D721Med (cell line): Measurements from ENCODE around the gene HOXA5.

Experiments
- DNase-seq: peaks from one replicate; pipeline ENCODE4 v3.0.0; 2011; ENCODE audit warnings: low spot score; ENCODE audit not compliant: insufficient read length
- FAIRE-seq: peaks from 2 replicates; lab custom pipeline; 2011; peaks lifted over from hg19 to GRCh38; lab: Jason Lieb, UNC
- TF ChIP-seq, protein P1 (sequence below): IDR thresholded peaks from 2 replicates; pipeline ENCODE4 v1.5.1; 2012; ENCODE audit warnings: mild to moderate bottlenecking, control low read depth; ENCODE audit not compliant: insufficient read depth; ENCODE audit errors: missing control alignments

HOXA5 gene

DNA sequence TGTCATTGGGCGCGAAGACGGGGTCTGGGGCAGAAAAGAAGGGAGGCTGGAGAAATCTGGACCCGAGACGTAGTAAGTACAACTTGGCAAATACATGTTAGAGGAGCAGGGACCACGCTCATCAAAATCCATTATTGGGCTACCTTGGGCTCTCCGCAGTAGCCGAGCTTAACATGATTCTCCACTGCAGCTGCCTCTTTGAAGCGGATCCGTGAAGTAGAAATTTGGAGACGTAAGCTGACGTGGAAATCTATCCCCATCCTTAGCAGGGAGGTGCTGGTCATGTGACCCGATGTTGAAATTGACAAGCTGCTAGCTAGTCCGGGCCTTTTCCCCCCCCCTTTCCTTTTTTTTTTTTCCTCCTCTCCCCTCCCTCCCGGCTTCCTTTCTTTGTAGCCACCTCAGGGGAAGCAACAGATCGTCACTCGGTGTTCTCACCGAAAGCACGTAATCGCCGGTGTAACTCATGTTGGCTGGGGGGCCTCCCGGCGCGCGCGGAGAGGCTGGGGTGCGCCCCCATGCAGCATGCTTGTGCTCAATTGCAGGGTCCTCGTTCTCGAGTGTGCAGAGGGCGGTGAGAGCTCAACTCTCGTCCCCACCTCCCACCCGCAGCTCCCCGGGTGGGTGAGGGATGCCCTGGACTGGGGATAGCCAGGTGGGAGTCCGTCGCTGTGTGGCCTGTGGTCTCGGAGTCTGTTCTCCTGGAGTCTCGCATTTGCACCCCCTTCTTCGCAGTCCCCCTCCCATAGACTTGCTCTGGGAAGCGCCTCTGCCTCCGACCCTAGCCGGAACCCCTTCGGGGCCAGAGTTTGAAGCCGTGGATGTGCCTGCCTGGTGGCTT, 41.8 kb upstream of the HOXA5 start, which contains the start of gene HOXA11:
Gene HOXA11 (minus strand): TSS at position 220 of the 841 bp plus-strand sequence. CDS start 88 bp downstream, at position 132.
- DNase-seq: no peak
- TF ChIP-seq, protein P1, sequence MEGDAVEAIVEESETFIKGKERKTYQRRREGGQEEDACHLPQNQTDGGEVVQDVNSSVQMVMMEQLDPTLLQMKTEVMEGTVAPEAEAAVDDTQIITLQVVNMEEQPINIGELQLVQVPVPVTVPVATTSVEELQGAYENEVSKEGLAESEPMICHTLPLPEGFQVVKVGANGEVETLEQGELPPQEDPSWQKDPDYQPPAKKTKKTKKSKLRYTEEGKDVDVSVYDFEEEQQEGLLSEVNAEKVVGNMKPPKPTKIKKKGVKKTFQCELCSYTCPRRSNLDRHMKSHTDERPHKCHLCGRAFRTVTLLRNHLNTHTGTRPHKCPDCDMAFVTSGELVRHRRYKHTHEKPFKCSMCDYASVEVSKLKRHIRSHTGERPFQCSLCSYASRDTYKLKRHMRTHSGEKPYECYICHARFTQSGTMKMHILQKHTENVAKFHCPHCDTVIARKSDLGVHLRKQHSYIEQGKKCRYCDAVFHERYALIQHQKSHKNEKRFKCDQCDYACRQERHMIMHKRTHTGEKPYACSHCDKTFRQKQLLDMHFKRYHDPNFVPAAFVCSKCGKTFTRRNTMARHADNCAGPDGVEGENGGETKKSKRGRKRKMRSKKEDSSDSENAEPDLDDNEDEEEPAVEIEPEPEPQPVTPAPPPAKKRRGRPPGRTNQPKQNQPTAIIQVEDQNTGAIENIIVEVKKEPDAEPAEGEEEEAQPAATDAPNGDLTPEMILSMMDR: no peak
- FAIRE-seq: no peak

DNA sequence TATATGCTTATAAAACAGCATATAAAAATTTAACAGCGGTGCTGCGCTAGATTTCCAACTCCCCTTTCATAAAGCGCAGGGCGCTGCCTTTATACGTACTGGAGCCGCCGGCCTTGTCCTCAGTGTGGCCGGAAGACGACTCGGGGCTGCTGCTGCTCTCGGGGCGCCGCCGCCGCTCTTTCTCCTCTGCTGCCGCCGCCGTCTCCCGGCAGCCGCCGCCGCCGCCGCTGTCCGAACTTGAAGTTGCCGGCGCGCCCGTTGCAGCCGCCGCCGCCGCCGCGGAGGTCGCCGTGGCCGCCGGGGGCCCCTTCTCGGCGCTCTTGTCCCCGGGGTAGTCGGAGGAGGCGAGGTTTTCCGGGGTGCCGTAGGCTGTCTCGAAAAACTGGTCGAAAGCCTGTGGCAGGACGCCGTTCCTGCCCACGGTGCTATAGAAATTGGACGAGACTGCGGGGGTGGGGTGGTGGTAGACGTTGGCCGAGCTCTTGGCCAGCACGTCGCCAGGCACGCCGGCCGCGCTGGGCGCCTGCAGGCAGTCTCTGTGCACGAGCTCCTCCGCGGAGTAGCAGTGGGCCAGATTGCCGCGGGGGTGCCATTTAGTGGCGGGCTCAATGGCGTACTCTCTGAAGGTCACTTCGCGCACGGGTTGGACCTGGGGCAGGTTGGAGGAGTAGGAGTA, 41.0 kb upstream of the HOXA5 start:
- DNase-seq: no peak
- FAIRE-seq: no peak
- TF ChIP-seq, protein P1: no peak

DNA sequence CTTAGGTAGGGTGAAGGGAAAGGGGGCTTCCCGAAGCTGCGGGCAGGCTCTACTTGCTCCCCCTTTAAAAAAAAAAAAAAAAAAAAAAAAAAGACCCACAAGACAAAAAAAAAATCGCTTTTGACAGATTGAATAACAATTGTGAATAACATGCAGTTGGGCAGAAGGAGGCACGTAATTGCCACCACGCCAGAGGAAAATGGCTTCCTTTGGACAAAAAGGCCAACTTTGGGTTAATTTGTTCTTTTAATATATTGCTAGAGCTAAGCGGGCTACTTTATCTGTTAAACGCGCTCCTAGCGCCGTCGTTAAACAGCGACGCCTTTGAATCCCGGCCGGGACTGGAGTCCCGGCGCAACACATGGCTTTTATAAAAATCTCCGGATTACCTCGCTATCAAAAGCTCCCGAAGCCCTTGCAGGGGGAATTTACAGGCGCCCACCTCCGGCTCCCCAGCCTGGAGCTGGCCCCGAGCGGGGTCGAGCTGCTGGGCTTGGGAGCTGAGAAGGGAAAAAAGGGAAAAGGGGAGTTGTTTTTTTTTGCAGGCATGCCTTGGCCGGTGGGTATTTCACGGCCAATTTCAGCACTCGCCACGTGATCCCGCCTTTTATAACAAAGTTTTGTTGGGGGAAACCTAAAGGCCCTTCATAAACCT, 40.3 kb upstream of the HOXA5 start:
- FAIRE-seq (no peak), DNase-seq (no peak)
- TF ChIP-seq, protein P1: no peak

DNA sequence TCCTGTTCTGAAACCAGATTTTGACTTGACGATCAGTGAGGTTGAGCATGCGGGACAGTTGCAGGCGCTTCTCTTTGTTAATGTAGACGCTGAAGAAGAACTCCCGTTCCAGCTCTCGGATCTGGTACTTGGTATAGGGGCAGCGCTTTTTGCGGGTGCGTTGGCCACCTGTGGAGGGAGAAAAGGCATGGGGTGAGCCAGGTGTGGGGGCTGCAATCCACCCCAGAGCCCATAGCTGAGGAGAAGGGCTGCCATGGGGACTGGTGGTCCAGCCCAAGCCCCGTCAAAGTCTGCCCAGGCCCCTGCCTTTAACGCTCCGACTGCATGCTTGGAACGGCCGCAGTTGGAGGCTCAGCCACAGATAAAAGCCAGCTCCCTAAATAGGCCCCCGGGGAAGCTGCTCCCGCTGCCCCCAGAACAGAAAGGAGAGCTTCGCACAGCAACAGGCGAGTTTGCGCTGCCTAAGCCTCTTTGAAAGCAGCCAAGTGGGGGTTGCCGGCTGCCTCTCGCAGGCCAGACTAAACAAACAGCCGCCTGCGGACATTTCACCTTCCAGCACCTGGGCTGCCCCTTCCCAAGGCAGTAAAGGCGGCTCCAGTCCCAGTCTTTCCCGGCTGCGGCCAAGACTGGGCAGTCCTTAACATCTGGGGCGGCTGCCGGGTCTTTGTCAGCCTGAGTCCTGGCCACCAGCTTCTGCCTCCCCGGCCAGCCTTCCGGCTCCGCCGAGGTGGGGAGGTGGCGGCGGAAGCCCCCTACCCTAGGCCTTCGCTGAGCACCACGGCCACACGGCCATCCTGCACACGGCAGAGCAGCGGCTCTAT, 39.6 kb upstream of the HOXA5 start:
- no peak for FAIRE-seq
- no peak for DNase-seq

DNA sequence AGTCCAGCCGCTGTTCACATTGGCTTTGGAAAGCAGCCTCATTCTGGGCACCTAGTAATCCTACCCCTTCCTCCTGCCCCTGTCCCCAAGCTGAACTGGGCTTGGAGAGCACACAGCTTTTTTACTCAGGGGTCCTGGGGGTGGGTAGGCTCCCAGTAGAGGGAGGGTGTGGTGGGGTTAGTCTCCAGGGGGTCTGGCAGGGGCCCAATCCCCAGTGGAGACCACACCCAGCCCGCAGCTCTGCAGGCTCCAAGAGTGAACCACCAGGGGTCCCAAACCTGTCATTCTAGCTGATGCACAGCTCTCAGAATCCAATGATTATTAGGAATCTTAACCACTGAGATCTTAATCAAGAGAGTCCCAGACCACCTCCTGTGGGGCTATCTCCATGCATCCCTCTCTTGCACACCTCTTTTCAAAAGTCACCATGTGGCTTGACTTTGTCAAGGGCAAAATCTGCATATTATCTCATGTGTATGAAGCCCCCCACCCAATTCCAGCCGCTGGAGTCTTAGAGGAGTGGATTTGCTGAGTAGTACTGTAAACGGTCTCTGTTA, 38.9 kb upstream of the HOXA5 start:
- DNase-seq: no peak
- FAIRE-seq: no peak
- TF ChIP-seq, protein P1: no peak

More for the DNA sequence above, 39.6 kb upstream of the HOXA5 start:
- TF ChIP-seq, protein P1: no peak

DNA sequence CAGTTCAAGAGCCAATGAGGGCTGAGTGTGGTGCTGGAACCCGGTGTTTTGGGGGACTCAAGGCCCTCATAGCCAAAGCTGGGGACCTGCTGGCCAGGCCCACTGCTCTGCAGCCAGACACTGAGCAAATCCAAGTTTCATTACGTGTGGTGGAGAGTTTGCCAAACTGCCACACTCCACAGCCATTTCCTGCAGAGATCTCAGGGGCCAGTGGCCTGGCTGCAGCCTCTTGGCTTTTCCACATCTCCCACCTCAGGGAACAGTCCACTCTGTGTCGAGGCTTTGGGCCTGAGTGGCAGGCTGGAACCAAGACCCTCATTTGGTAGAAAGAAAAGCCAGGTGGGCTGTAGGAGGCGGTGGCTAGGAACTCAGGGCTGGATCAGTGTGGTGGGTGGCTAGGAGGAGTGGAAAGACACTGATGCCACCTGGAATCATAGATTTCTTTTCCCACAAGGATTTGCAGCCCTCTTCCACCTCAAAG, 38.4 kb upstream of the HOXA5 start:
- DNase-seq (no peak), FAIRE-seq (no peak)
- TF ChIP-seq, protein P1: no peak
